ENCODE results near the gene UNC13D. TPM values are rescaled to one million over a fixed set of nuclear protein-coding genes. Genes with fewer than 3 reads are reported as not detected.
A peak's percentile ranks its signal among the peaks of the same experiment; 100 is the strongest.

Gene UNC13D
- total and polyA plus RNA-seq, 7 donors, result 1.7 to 12.8 (median 5.1) TPM

DNA sequence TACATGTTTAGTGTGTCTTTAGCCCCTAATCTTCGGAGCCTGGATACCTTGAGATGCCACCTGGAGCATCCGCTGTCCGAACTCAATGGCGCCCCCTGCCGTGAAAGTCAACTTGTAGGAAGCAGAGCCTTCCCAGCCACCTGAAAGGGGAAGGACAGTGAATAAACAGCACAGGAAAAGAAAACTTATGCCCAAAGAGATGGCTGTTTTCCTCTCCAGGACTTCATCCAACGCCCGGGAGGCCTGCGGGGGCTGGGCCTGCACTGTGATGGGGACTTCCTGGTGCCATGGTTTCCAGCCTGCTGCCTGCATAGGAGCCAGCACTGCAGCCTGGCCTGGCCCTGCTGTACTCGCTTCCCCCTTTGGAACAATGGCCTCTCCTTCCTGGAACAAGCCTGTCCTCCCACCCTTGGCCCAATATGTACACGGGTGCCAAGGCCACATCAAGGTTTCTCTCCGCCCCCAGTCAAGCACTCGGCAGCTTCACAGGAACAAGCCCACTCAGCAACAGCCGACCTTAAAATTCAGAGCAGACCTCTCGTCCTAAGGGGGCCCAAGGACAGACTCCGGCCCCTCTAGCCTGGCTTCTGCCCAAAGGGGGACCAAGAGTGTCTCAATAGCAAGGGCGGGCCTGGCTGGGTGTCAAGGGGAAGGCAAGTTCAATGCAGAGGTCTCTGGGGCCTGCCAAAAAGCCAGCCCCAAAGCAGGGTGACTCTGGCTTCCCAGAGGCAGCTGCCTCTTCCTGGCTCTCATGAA lies 4.5 kb upstream of the UNC13D start:
- Histone ChIP-seq H3K4me3 (peak overlapping the region; percentile 6), H3K27me3 (ENCODE audit: insufficient read depth in 3 of 3, low read length in 2 of 3) (no peaks in the 10 kb centered on the region), H3K9me3 (no peaks in the 10 kb centered on the region), H3K36me3 (ENCODE audit: insufficient read depth in 1 of 2, low read depth in 1 of 2) (peaks cover 15 to 70% of the 10 kb centered on the region in 2 donors), H3K4me1 (peaks cover 75% of the 10 kb centered on the region), H3K27ac (peak overlapping the region; percentile 95)
- intact Hi-C loops (cut with DNase I), result loop anchor here (5.0 kb wide), 2 partner anchors 61 to 71 kb away; a partner anchor contains a TSS
- 35 to 36% (median 35%) methylated on average over 16 of the region's 16 CpGs for WGBS, 3 donors
- peak; percentile 75 to 83 for DNase-seq
- ATAC-seq, result no peak
- TF ChIP-seq, protein P1, sequence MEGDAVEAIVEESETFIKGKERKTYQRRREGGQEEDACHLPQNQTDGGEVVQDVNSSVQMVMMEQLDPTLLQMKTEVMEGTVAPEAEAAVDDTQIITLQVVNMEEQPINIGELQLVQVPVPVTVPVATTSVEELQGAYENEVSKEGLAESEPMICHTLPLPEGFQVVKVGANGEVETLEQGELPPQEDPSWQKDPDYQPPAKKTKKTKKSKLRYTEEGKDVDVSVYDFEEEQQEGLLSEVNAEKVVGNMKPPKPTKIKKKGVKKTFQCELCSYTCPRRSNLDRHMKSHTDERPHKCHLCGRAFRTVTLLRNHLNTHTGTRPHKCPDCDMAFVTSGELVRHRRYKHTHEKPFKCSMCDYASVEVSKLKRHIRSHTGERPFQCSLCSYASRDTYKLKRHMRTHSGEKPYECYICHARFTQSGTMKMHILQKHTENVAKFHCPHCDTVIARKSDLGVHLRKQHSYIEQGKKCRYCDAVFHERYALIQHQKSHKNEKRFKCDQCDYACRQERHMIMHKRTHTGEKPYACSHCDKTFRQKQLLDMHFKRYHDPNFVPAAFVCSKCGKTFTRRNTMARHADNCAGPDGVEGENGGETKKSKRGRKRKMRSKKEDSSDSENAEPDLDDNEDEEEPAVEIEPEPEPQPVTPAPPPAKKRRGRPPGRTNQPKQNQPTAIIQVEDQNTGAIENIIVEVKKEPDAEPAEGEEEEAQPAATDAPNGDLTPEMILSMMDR (IDR thresholded peaks at IDR 0.05), result peak; percentile 57

DNA sequence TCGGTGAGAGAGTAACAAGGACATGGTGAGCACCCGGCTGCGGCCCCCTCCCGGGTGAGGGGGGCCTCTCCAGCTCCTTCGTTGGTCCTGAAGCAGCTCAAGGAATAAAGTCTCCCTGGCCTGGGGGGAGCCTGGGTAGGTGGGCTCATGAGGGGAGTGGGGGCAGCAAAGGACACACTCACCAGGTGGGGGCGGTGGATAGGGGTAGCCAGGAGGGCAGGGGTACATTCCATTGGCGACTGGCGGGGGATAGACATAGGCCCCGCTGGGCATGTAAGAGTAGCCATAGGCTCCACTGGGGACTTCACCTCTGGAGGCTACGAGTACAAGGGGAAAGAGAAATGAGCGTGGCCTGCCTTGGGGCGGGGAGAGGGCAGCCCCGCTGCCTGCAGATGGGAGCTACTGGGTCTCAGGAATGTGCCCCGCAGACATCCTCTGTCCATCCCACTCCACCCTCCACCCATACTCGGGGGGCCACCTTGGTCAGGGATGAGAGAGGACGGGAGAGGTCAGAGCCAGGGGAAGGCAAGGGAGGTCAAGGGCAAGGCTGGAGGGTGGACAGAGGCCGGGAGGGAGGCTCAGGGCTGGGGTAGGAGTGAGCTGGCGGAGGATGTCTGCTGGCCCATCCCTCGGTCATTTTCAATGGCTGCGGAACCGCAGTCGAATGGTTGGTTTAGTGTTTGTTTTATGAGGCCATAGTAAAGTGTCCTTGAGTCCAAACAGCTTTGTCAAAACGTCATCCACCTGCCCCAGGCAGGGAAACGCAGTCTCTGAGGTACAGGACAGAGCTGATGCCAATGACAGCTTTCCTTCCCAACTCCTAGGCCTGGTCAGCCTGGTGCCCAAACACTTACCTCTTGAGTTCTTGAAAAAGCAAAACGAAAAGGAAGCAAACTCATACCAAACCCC lies 3.7 kb upstream of the UNC13D start:
- ATAC-seq (no peak), DNase-seq (no peak)
- Histone ChIP-seq H3K27ac (peak overlapping the region; percentile 95), H3K4me3 (peak overlapping the region; percentile 6), H3K9me3 (no peaks in the 10 kb centered on the region), H3K4me1 (peaks cover 67% of the 10 kb centered on the region), H3K36me3 (ENCODE audit: insufficient read depth in 1 of 2, low read depth in 1 of 2) (peaks cover 15 to 70% of the 10 kb centered on the region in 2 donors), H3K27me3 (ENCODE audit: insufficient read depth in 3 of 3, low read length in 2 of 3) (no peaks in the 10 kb centered on the region)
- intact Hi-C loops (cut with DNase I), result loop anchor here (5.0 kb wide), 2 partner anchors 61 to 71 kb away; a partner anchor contains a TSS
- TF ChIP-seq, protein P1 (IDR thresholded peaks at IDR 0.05), result no peak
- WGBS, 3 donors, result 83 to 84% (median 83%) methylated on average over 25 of the region's 25 CpGs

DNA sequence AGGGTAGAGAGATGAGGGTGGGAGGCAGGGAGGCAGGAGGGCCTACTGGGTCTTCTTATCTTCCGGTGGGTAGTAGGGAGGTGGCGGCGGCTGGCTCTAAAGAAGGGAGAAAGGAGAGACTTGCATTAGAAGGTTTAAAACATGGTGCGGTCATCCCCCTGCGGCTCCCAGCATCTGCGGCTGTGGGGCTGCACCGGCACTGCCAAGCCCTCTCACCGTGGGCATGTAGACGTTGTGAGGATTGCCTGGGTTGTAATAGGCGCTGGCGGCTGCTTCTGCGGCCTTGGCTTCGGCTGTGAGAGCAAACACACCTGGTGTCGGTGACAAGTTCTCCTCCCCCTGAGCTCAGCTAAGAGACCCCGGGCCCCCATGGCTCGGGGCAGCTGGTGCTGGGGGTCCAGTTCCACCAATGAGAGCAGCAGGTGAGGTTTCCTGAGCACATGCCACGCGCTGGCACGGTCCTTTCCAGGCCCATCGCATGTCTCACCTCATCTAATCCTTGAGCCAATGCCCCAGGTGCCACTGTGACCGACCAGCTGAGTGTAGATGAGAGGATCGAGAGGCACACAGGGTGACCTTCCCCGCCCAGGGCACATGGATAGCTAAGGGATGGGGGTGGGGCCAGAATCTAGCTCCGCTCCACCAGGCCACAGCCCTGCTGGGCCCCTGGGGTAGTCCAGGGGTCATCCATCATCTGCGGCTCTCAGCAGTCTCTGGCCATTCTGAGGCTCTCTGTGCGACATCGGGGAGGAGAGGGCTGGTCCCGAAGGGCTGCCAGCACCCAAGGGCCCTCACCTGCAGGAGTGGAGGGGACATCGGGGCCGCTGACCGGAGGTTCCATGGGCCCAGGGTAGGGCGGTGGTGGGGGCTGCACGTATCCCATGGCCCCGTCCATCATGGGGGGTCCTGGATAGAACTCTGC lies 2.7 kb upstream of the UNC13D start:
- TF ChIP-seq, protein P1 (IDR thresholded peaks at IDR 0.05), result no peak
- ATAC-seq (no peak), DNase-seq (no peak)
- WGBS, 3 donors, result 84% methylated on average over 33 to 34 of the region's 34 CpGs
- peaks cover 15 to 61% of the 10 kb centered on the region in 2 donors for H3K36me3 ChIP-seq (ENCODE audit: insufficient read depth in 1 of 2, low read depth in 1 of 2)
- H3K4me1 ChIP-seq, result peaks cover 58% of the 10 kb centered on the region
- intact Hi-C loops (cut with DNase I), result loop anchor here (5.0 kb wide), 2 partner anchors 60 to 70 kb away; a partner anchor contains a TSS
- no peaks in the 10 kb centered on the region for H3K9me3 ChIP-seq
- peak overlapping the region; percentile 95 for H3K27ac ChIP-seq
- no peaks in the 10 kb centered on the region for H3K27me3 ChIP-seq (ENCODE audit: insufficient read depth in 3 of 3, low read length in 2 of 3)
- H3K4me3 ChIP-seq, result no peak overlapping the region
